ENCODE results near the gene CABP1.
"Not testable (repeated sequence)": the region's sequence is repeated elsewhere in the genome, so short reads cannot be mapped to it uniquely, and the experiment has no call there.

- TF ChIP-seq RFX5 (IDR thresholded peaks at IDR 0.05; ENCODE audit: low read depth, low read length); BHLHE40 (IDR thresholded peaks at IDR 0.05; ENCODE audit: borderline replicate concordance in 1 of 2, low read depth in 2 of 2, low read length in 1 of 2); BCL3 (IDR thresholded peaks at IDR 0.05; ENCODE audit: borderline replicate concordance, insufficient read depth, low read depth, low read length, poor library complexity, severe bottlenecking); NFIC (IDR thresholded peaks at IDR 0.05; ENCODE audit: low read depth, low read length); POLR2A (IDR thresholded peaks at IDR 0.05; ENCODE audit: low read depth, low read length): not testable (repeated sequence)
These were observed 28.9 kb upstream of the CABP1 start for GRCh38 chr12:120611534-120611933.
